Epithelial cell of proximal tubule (primary cell): ENCODE results near the gene SLC6A15. TPM values are rescaled to one million over a fixed set of nuclear protein-coding genes. Genes with fewer than 3 reads are reported as not detected.

ENCODE experiments used
- DNase-seq: peaks from one replicate; pipeline ENCODE4 v3.0.0-alpha.2; 2011; ENCODE audit warnings: low read depth
- H3K4me3 ChIP-seq: 2 replicates; pipeline ENCODE4 v1.5.1; 2011; ENCODE audit warnings: low read depth, mild to moderate bottlenecking, low read length
- CTCF ChIP-seq: conservative IDR thresholded peaks from 2 replicates; pipeline ENCODE4 v1.5.1; 2012; ENCODE audit warnings: low read depth, mild to moderate bottlenecking, low read length
- total RNA-seq: library from RNA; depleted of rRNA; stranded (reverse); fragments of >200 nt; gene quantifications from 2 replicates; pipeline ENCODE4 v1.2.3, GENCODE V29; 2015

SLC6A15 gene
- total RNA-seq, 1 donor from 2014 or later, result 1.4 TPM

GRCh38 chr12:84875241-84875640, 37.4 kb downstream of the SLC6A15 start:
- DNase-seq, result no peak
- H3K4me3 ChIP-seq, result no peak overlapping the region
- no peak for TF ChIP-seq CTCF

GRCh38 chr12:84874825-84875139, 37.8 kb downstream of the SLC6A15 start:
- TF ChIP-seq CTCF, result no peak
- no peak overlapping the region for H3K4me3 ChIP-seq
- DNase-seq, result no peak

- TF ChIP-seq CTCF, result peak; percentile 70
- DNase-seq, result peak; percentile 10
- H3K4me3 ChIP-seq, result no peak overlapping the region
Observed at GRCh38 chr12:84874125-84874824, 38.3 kb downstream of the SLC6A15 start.

- no peak for DNase-seq
- TF ChIP-seq CTCF, result no peak
- H3K4me3 ChIP-seq, result no peak overlapping the region
Observed at GRCh38 chr12:84862186-84862585, 50.4 kb downstream of the SLC6A15 start.

GRCh38 chr12:84860718-84861117, 51.9 kb downstream of the SLC6A15 start:
- no peak overlapping the region for H3K4me3 ChIP-seq
- no peak for DNase-seq
- no peak for TF ChIP-seq CTCF

- TF ChIP-seq CTCF, result no peak
- no peak overlapping the region for H3K4me3 ChIP-seq
- DNase-seq, result no peak
Observed at GRCh38 chr12:84858796-84859195, 53.8 kb downstream of the SLC6A15 start.

GRCh38 chr12:84857525-84858208, 54.9 kb downstream of the SLC6A15 start:
- no peak overlapping the region for H3K4me3 ChIP-seq
- DNase-seq, result no peak
- no peak for TF ChIP-seq CTCF
